CD14-positive monocyte (primary cell): ENCODE data around the gene GDPD2. TPM values are rescaled to one million over a fixed set of nuclear protein-coding genes. Genes with fewer than 3 reads are reported as not detected.

ENCODE experiments used
- DNase-seq, 3 donors: peaks; one replicate each; pipeline ENCODE4 v3.0.0-alpha.2; 2011 to 2022
- H2AFZ ChIP-seq: 2 replicates; pipeline ENCODE4 v1.6.0; 2012; ENCODE audit warnings: mild to moderate bottlenecking, low read depth, low read length, inconsistent platforms; ENCODE audit not compliant: insufficient read depth, poor library complexity, severe bottlenecking
- H3K27ac ChIP-seq, 2 donors: 1 replicate in 1 of 2; 2 replicates in 1 of 2; pipeline ENCODE4 v1.5.1; 2012 to 2013; ENCODE audit warnings: low read length in 2 of 2, control low read depth in 1 of 2, inconsistent platforms in 1 of 2, low read depth in 1 of 2, mild to moderate bottlenecking in 1 of 2
- H3K27me3 ChIP-seq, 2 donors: one replicate each; pipeline versions ENCODE4 v1.6.0 to v1.6.1; 2011 to 2013; ENCODE audit warnings: low read length in 2 of 2; ENCODE audit not compliant: control insufficient read depth in 2 of 2, insufficient read depth in 2 of 2
- H3K36me3 ChIP-seq, 2 donors: replicated peaks in 1 of 2; 1 replicate in 1 of 2; 2 replicates in 1 of 2; pipeline versions ENCODE4 v1.5.1 to v1.6.1; 2012 to 2013; ENCODE audit warnings: low read length in 2 of 2, control low read depth in 1 of 2, inconsistent platforms in 1 of 2, mild to moderate bottlenecking in 1 of 2; ENCODE audit not compliant: insufficient read depth in 2 of 2, control insufficient read depth in 1 of 2
- H3K4me1 ChIP-seq, 2 donors: 1 replicate in 1 of 2; 2 replicates in 1 of 2; pipeline versions ENCODE4 v1.5.1 to v1.6.1; 2012 to 2013; ENCODE audit warnings: low read length in 2 of 2, control low read depth in 1 of 2, inconsistent platforms in 1 of 2, mild to moderate bottlenecking in 1 of 2, moderate library complexity in 1 of 2; ENCODE audit not compliant: insufficient read depth in 2 of 2, control insufficient read depth in 1 of 2
- H3K4me2 ChIP-seq: replicated peaks from 2 replicates; pipeline ENCODE3; 2012; ENCODE audit warnings: low read length, moderate library complexity, mild to moderate bottlenecking; ENCODE audit not compliant: poor library complexity, severe bottlenecking; ENCODE audit errors: extremely low read depth
- H3K4me3 ChIP-seq, 3 experiments: fragments of 200-600 bp in 1 of 3; sonication (generic) in 1 of 3; replicated peaks in 1 of 3; 1 replicate in 2 of 3; 2 replicates in 1 of 3; pipeline ENCODE4 v1.5.1; 2011 to 2013; ENCODE audit warnings: low read length in 3 of 3, mild to moderate bottlenecking in 3 of 3, control low read depth in 2 of 3, low read depth in 2 of 3, inconsistent platforms in 1 of 3, moderate library complexity in 1 of 3
- H3K79me2 ChIP-seq: 2 replicates; pipeline ENCODE4 v1.6.0; 2012; ENCODE audit warnings: mild to moderate bottlenecking, control low read depth, inconsistent platforms, low read length, moderate library complexity; ENCODE audit not compliant: insufficient read depth
- H3K9ac ChIP-seq: 2 replicates; pipeline ENCODE4 v1.6.0; 2017; ENCODE audit warnings: low read length, mild to moderate bottlenecking; ENCODE audit not compliant: insufficient read depth, poor library complexity, severe bottlenecking
- H3K9me3 ChIP-seq, 2 donors: replicated peaks in 1 of 2; 1 replicate in 1 of 2; 2 replicates in 1 of 2; pipeline versions ENCODE4 v1.5.1 to v1.6.1; 2012 to 2013; ENCODE audit warnings: low read length in 2 of 2, control low read depth in 1 of 2; ENCODE audit not compliant: control insufficient read depth in 1 of 2, insufficient read depth in 1 of 2
- H4K20me1 ChIP-seq: 2 replicates; pipeline ENCODE4 v1.6.0; 2012; ENCODE audit warnings: mild to moderate bottlenecking, low read length, control low read depth, moderate library complexity; ENCODE audit not compliant: insufficient read depth
- H3K27ac Mint-ChIP-seq, 7 donors: one replicate each; pipeline ENCODE4 v1.8.0; 2020; ENCODE audit warnings: mild to moderate bottlenecking in 7 of 7, mixed read lengths in 7 of 7, moderate library complexity in 6 of 7, inconsistent platforms in 2 of 7
- H3K27me3 Mint-ChIP-seq, 3 donors: one replicate each; pipeline ENCODE4 v1.8.0; 2021 to 2022; ENCODE audit warnings: low read depth in 3 of 3, mild to moderate bottlenecking in 3 of 3, mixed read lengths in 3 of 3, moderate library complexity in 3 of 3, inconsistent platforms in 1 of 3
- H3K36me3 Mint-ChIP-seq, 2 donors: one replicate each; pipeline ENCODE4 v1.8.0; 2020; ENCODE audit warnings: mixed read lengths in 2 of 2, inconsistent platforms in 1 of 2, mild to moderate bottlenecking in 1 of 2
- H3K4me1 Mint-ChIP-seq: one replicate; pipeline ENCODE4 v1.8.0; 2020; ENCODE audit warnings: mild to moderate bottlenecking, mixed read lengths
- H3K4me3 Mint-ChIP-seq, 2 donors: one replicate each; pipeline ENCODE4 v1.8.0; 2020; ENCODE audit warnings: mild to moderate bottlenecking in 2 of 2, mixed read lengths in 2 of 2, moderate library complexity in 1 of 2
- H3K9me3 Mint-ChIP-seq, 7 donors: one replicate each; pipeline ENCODE4 v1.8.0; 2020 to 2022; ENCODE audit warnings: mixed read lengths in 7 of 7, mild to moderate bottlenecking in 6 of 7, moderate library complexity in 6 of 7, inconsistent platforms in 2 of 7
- WGBS: methylation state at CpG from one replicate; pipeline ENCODE4 v1.1.5; 2013; ENCODE audit warnings: missing lambda C conversion rate; ENCODE audit not compliant: insufficient coverage; 5-methylcytosine and 5-hydroxymethylcytosine counted together
- intact Hi-C, 2 donors: fragments of 100-400 bp; cut with micrococcal nuclease; formaldehyde crosslinking; loops; one replicate each; pipeline versions ENCODE4 v1.15.0 to v1.15.1; 2023
- polyA plus RNA-seq, 3 donors: library from polyadenylated mRNA; depleted of rRNA in 1 of 3; unstranded in 2 of 3; stranded (reverse) in 1 of 3; fragments of 300-500 nt in 2 of 3; fragments of >200 nt in 1 of 3; fragmentation: Illumina TruSeq in 2 of 3; gene quantifications; 1 replicate in 2 of 3; 2 replicates in 1 of 3; pipeline ENCODE4 v1.2.3, GENCODE V29; 2012 to 2021
- TF ChIP-seq, protein P1 (sequence below): fragments of 200-600 bp; IDR thresholded peaks from one replicate; pipeline ENCODE4 v1.8.0; 2022; ENCODE audit warnings: antibody characterized with exemption, mild to moderate bottlenecking

GDPD2 gene
- polyA plus RNA-seq, 3 donors = not detected

GRCh38 chrX:70476934-70477733 lies 54.0 kb downstream of the GDPD2 start:
- Histone ChIP-seq H3K79me2 (no peaks in the 10 kb centered on the region), H3K27ac (no peak overlapping the region)

DNA sequence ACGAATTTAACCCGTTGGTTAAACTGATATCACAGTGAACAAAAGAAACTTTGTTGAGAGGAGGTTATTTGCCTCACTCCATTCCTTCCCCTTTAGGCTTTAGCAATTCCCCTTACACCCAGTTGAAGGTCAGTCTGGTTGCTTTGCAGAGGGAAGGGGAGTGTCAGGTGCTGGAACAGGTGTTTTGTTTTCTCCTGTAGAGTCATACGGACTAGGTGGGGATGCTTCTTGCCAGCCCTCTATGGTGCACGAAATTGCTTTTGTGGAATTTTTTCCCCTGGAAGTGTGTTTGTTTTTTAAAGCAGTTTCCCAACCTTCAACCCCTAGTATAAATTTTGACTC lies 54.6 kb downstream of the GDPD2 start:
- Histone ChIP-seq H3K79me2 (no peaks in the 10 kb centered on the region), H3K36me3 (no peaks in the 10 kb centered on the region), H3K27me3 (peaks cover 0 to 2% of the 10 kb centered on the region in 2 donors), H3K4me2 (no peak overlapping the region), H3K27ac (no peak overlapping the region), H2AFZ (no peak overlapping the region), H3K4me1 (peaks cover 0 to 3% of the 10 kb centered on the region in 2 donors), H3K9ac (no peak overlapping the region), H3K9me3 (no peaks in the 10 kb centered on the region), H3K4me3 (no peak overlapping the region), H4K20me1 (no peaks in the 10 kb centered on the region)
- H3K9me3 Mint-ChIP-seq = no peaks in the 10 kb centered on the region
- H3K36me3 Mint-ChIP-seq = no peaks in the 10 kb centered on the region
- no CpG with 5 or more reads among the region's 4 CpGs for WGBS
- DNase-seq = no peak
- peaks cover 1 to 24% (median 2%) of the 10 kb centered on the region in 3 donors for H3K27me3 Mint-ChIP-seq
- H3K4me3 Mint-ChIP-seq = no peak overlapping the region
- H3K4me1 Mint-ChIP-seq = peaks cover 10% of the 10 kb centered on the region
- TF ChIP-seq, protein P1, sequence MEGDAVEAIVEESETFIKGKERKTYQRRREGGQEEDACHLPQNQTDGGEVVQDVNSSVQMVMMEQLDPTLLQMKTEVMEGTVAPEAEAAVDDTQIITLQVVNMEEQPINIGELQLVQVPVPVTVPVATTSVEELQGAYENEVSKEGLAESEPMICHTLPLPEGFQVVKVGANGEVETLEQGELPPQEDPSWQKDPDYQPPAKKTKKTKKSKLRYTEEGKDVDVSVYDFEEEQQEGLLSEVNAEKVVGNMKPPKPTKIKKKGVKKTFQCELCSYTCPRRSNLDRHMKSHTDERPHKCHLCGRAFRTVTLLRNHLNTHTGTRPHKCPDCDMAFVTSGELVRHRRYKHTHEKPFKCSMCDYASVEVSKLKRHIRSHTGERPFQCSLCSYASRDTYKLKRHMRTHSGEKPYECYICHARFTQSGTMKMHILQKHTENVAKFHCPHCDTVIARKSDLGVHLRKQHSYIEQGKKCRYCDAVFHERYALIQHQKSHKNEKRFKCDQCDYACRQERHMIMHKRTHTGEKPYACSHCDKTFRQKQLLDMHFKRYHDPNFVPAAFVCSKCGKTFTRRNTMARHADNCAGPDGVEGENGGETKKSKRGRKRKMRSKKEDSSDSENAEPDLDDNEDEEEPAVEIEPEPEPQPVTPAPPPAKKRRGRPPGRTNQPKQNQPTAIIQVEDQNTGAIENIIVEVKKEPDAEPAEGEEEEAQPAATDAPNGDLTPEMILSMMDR = no peak
- no peak overlapping the region for H3K27ac Mint-ChIP-seq
- intact Hi-C loops = no loop called here

More at GRCh38 chrX:70476934-70477733, 54.0 kb downstream of the GDPD2 start:
- no peak for DNase-seq
- Histone ChIP-seq H4K20me1 (no peaks in the 10 kb centered on the region), H3K36me3 (no peaks in the 10 kb centered on the region), H3K4me2 (no peak overlapping the region), H3K9me3 (no peaks in the 10 kb centered on the region), H3K4me3 (no peak overlapping the region), H3K27me3 (peaks cover 0 to 2% of the 10 kb centered on the region in 2 donors), H2AFZ (no peak overlapping the region), H3K9ac (no peak overlapping the region), H3K4me1 (peaks cover 0 to 3% of the 10 kb centered on the region in 2 donors)
- intact Hi-C loops = no loop called here
- Mint-ChIP-seq H3K36me3 (no peaks in the 10 kb centered on the region), H3K27me3 (peaks cover 1 to 24% (median 2%) of the 10 kb centered on the region in 3 donors), H3K4me1 (peaks cover 10% of the 10 kb centered on the region), H3K9me3 (no peaks in the 10 kb centered on the region), H3K27ac (no peak overlapping the region), H3K4me3 (no peak overlapping the region)
- 0% methylated on average over 1 of the region's 13 CpGs for WGBS
- TF ChIP-seq, protein P1 = no peak
